ENCODE measurements around the gene CDC42BPG.
"Not testable (repeated sequence)": the region's sequence is repeated elsewhere in the genome, so short reads cannot be mapped to it uniquely, and the experiment has no call there.

The CDC42BPG gene

GRCh38 chr11:64846998-64847666 lies 2.7 kb upstream of the CDC42BPG start:
- peak; percentile 87 for DNase-seq

GRCh38 chr11:64845776-64846129 lies 1.3 kb upstream of the CDC42BPG start:
- DNase-seq = not testable (repeated sequence)

- no peak for DNase-seq
Measured at GRCh38 chr11:64845129-64845775, 799 bp upstream of the CDC42BPG start.

GRCh38 chr11:64843686-64844329 lies 645 bp downstream of the CDC42BPG start:
- peak; percentile 19 for DNase-seq

GRCh38 chr11:64842851-64843685 lies 1.4 kb downstream of the CDC42BPG start:
- DNase-seq = no peak

GRCh38 chr11:64842366-64842759 lies 2.1 kb downstream of the CDC42BPG start:
- no peak for DNase-seq

GRCh38 chr11:64841592-64842365 lies 2.7 kb downstream of the CDC42BPG start:
- no peak for DNase-seq

GRCh38 chr11:64839887-64840782 lies 4.3 kb downstream of the CDC42BPG start:
- DNase-seq = no peak

- DNase-seq = no peak
Measured at GRCh38 chr11:64839335-64839734, 5.1 kb downstream of the CDC42BPG start.

GRCh38 chr11:64838600-64839334 lies 5.7 kb downstream of the CDC42BPG start:
- DNase-seq = no peak

GRCh38 chr11:64837887-64838351 lies 6.5 kb downstream of the CDC42BPG start:
- DNase-seq = no peak

- DNase-seq = no peak
Measured at GRCh38 chr11:64836448-64837072, 7.9 kb downstream of the CDC42BPG start.

GRCh38 chr11:64835616-64836447 lies 8.6 kb downstream of the CDC42BPG start:
- no peak for DNase-seq

- no peak for DNase-seq
Measured at GRCh38 chr11:64834723-64835615, 9.5 kb downstream of the CDC42BPG start.

GRCh38 chr11:64834031-64834722 lies 10.3 kb downstream of the CDC42BPG start:
- DNase-seq = no peak

GRCh38 chr11:64833509-64833908 lies 10.9 kb downstream of the CDC42BPG start:
- no peak for DNase-seq

- DNase-seq = no peak
Measured at GRCh38 chr11:64833198-64833502, 11.3 kb downstream of the CDC42BPG start.

Measured in NCI-H748 treated with DMSO at 0.1 percent for 48 hours (cell line).